DMS153 (cell line): Measurements from ENCODE around the gene LMX1A.

Source experiments
- DNase-seq: peaks from one replicate; lab custom pipeline; 2025; lab: John Stamatoyannopoulos, UW

Gene LMX1A

DNA sequence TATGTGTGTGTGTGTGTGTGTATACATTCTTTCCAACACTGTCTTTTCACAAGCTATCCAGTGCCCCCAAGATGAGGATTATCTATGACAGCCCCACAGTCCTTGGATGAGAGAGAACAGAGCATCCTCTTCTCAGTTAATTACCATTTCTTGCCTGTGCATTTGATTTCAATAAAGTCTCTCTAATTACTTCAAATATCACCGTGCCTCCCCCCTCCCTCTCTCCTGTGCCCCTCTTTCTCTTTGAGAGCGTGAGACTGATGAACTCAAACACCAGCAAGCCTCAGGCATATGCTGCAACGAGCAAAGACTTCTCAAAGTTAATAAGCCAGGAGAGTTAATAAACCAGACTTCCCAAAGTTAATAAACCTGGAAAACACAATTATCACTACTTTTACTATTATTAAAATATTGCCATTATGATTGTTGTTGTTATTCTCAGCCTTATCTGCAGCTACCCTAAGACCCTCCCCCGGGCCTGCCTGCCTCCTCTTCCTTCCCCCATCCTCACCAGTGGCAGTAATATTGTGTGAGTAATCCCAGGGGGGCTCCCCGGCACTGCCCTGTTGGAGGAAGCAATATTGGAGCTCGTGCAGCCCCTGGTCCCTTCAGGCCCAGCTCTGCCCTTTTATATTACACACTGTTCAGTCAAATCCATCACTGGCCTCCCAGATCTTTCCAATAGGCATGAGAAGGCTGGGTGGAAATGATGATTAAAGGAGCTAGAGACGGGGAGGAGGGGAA is 30.9 kb downstream of the LMX1A start:
- DNase-seq = no peak

DNA sequence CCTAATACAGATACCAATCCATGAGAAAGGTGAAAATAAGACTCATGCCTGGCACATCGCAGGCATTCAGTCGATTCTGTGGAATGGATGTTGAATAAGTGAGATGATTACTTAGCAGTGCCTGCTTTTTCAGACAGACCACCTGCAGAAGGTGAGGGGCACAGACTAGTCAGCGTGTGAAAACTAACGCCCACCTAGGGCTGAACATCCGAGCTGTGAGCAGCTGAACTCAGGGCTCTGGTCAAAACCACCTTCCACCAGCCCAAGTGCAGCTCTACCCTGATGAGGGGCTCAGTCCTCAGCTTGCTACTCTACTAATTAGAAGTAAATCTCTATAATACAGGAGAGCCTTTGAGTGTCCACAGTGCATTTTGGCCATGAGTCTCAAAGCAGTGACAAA is 32.5 kb downstream of the LMX1A start:
- DNase-seq = no peak

DNA sequence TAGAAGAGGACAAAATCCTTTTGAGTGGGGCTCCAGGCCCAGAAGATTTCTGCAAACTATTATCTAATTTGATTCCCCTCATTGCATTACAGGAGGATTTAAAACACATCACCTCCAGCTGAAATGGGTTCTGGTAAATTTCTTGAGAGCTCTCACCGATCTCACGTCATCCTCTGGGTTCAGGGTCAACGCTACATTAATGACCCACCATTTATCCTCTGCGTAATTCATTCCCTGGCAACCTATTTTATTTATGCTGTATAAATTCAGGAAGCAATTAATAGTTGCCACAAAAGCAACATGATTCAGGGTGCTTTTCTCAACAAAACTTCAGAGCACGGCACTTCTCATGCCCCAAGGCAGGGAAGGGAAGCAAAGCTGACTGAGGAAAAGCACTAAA is 38.9 kb downstream of the LMX1A start:
- no peak for DNase-seq

DNA sequence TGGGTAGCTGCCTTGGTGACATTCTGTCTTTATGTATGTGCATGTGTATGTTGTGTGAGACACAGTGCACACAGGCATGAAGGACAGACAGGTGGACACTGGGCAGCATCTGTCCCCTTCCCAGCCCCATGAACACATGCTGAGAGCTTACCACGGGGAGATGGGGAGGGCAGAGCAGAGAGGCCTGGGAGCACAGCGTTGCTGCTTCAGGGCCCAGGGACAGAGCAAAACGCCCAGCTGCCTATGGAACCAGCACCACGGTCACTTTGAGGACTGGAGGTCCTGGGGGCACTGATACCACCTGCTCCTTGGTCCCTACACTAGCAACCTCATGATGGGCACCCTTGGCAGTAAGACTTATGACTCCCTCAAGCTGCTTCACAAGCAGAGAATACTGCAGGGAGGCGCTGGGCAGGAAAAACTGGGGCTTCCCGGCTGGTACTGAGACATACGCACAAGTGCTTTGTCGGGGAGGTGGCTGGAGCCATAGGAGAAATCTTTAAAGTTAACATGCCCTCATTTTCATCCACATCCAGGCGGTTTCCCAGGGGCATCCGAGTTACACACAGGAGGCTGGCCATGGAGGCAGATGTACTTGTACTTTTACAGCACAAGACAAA is 40.3 kb downstream of the LMX1A start:
- no peak for DNase-seq

DNA sequence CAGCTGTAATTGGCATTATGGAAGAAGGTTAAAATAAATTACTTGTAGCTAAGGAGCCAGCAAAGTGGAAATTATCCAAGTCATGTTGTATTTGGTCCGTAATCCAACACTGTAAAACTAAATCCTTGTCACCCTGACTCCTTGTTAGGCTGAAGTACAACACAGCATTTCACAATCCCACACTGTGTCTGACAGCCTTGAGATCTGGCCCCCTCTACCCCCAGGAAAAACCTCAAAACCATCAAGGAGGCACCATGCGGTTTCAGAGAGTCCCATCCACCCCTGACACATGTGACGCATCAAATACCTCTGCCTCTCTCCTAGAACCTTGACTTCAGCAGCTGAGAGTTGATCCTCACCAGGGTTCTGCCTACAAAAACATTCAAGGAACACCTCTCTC is 41.0 kb downstream of the LMX1A start:
- DNase-seq = no peak

DNA sequence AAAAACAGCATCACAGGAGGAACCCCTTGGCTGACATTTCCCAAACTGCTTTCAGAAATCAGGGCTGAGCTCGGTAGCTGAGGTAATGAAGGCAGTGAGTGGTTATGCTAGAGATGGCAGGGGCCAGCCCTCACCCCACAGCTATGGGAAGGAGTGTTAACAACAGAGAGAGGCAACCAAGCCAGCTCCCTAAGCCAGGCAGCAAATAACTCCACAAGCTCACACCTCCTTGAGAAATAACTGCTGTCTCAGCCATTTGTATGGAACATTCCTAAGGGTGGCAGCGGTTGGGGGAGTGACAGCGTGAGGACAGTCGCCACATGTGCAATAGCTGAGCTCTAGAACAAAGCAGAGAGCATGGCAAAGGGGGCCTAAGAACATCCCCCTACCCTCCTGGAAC is 42.6 kb downstream of the LMX1A start:
- no peak for DNase-seq

DNA sequence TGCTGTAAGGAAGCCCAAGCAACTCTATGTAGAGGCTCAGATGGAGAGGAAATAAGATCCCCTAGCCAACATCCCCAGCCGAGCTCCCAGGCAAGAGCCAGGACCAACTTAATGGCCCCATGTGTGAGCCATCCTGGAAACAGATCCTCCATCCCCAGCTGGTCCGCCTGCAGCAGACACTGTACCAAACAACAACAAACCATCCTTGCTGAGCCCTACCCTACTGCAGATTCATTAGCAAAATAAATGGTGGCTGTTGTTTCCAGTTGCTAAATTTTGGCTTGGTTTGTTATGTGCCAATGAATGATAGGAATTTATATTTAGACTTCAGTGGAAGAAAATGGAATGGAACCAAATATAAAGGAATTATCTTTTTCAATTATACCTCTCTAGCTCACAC is 43.9 kb downstream of the LMX1A start:
- DNase-seq = no peak

DNA sequence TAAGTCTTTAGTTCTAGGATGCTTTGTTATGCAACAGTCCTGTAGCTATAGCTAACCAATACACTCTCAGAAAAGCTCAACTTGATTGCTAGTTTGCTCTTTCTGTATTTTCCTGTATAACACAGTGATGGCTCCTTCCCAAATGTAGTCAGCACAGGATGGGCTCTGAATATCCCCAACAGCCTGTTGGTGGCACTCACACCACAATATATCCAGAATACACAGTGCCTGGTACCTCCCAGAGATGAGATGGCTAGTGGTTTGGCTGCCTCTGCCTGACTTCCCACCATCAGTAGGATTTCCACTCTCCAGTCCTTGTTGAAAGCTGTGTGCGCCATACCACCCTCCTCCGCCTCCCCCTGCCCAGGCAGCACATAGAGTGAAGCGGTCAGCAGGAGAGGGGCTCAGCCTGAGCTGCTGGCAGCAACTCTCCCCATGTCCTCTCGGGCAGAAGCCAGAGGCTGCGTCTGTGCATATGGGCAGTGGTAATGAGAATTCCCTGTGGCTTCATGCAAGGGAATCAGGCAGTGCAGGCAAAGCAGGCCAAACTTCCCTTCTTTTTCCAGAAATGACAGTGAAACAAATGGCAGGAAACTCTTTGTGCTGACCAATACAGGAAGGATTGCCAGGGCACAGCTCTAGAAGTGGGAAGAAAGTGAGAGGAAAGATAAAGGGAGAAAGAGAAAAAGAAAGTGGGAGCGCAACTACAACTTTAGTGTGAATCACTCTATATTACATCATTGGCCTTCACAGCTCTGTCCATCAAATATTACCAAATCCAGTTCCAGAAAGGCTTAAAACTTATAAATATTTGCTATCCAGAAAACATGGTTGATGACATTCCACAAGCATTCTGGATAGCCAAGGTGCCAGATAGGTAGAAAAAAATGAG is 49.7 kb downstream of the LMX1A start:
- DNase-seq = no peak

DNA sequence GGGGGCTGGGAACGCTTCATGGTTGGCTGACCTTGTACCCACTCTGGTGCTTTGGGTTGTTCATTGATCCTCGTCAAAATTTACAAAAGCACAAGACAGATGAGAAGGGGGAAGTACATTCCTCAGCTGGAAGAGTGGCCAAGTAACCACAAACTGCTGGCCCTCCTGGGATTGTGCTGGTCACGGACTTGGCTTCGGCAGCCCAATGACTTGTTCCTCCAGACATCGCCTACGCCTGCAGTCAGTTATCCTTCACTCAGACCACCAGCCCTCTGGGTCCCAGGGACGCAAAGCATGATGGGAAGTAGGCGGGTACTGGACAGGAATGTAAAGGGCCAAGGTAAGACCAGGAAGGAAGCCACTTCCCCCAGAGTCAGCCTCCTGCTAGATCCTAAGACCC is 53.1 kb downstream of the LMX1A start:
- DNase-seq = no peak

DNA sequence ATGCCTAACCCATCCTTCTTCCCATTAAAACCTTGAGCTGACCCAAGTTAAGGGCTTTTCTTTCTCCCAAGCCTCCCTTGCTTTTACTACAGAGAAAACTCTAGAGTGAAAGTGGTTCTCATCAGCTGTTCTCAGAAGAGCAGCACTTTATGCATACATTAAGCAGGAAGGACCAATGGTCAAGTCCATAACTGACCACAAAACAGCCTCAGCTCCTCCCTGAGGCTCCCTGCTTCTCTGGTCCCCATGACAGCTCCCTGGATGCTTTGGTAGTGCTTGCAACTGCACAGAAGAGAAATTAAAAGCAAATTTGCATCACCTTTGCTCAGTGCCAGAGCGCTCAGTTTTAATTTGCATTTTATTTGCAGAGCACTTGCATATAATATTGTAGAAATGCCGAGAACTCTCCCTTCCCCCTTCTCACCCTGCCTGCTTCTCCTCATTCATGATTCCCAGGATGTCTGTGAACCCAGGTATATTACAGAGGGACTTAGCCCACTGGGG is 56.1 kb downstream of the LMX1A start:
- no peak for DNase-seq

DNA sequence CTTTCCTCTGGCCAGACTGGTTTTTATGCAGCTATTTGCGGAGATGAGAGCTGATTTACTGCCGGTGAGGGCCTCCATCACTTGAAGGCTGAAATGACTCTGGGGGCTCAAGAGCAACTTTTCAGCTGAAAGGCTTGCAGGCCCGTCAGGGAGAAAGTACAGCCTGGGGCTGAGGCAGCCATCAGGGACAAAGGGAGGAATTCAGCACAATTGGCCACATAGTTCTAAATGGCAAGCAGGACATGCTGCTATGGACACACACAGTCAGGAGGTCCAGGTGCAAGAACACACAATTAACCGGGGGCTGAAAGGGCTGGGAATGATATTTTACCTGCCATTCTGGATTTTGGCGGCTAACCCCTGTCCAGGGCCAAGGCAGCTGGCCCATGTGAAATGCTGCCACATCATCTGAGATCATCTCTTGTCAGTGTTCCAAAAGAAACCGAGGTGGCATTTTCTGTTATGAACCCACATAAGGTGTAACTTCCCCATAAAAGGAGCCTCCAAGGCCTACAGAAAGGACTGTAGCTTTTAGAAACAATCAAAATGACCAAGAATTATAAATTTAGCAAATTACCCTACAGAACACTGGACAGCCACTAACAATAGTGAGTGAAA is 58.2 kb downstream of the LMX1A start:
- peak; percentile 6 for DNase-seq

DNA sequence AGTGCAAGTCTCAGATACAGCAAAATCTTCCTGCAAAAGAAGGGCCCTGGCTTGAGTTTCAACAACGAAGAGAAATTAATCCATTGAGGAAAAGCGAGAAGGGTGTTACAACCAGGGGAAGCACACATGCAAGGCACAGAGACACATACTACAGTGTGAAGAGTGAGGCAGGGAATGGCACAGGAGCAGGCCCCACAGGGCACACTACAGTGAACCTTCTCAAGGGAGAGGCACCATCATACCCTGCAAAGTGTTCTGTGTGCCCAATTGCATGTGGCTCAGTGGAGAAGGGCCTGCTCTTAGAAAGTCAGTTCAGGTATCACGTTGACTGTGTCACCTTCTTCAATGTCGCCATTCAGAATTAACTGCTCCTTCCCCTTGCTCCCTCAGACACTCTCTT is 60.3 kb downstream of the LMX1A start:
- DNase-seq = no peak

DNA sequence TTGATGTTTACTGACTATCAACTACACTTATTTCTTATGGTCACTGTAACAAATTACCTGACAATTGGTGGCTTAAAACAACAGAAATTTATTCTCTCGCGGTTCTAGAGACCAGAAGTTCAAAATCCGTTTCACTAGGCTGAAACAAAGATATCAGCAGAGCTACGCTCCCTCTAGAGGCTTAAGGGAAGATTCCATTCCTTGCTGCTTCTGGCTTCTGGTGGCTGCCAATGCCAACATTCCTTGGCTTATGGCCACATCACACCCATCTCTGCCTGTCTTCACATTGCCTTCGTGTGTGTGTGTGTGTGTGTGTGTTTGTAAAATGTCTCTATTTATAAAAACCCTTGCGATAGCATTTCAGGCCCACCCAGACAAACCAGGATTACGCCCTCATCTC is 66.4 kb downstream of the LMX1A start:
- DNase-seq = no peak

DNA sequence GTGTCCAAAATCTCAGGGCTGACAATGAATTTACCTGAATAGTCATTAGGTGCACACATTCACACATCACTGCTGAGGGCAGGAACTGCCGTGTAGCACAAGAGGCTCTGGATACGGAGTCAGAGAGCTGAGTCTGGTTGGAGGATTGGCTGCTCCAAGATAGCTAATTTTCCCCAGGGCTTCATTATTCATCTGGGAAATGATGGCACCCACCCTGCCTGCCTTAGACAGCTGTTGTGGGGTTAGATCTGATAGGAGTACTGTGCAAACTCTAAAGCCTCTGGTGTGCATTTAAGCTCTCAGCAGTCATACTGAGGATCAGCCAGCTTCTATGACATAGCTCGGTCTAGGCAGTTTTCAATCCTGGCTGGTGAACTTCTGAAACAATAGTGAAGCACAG is 67.0 kb downstream of the LMX1A start:
- no peak for DNase-seq

DNA sequence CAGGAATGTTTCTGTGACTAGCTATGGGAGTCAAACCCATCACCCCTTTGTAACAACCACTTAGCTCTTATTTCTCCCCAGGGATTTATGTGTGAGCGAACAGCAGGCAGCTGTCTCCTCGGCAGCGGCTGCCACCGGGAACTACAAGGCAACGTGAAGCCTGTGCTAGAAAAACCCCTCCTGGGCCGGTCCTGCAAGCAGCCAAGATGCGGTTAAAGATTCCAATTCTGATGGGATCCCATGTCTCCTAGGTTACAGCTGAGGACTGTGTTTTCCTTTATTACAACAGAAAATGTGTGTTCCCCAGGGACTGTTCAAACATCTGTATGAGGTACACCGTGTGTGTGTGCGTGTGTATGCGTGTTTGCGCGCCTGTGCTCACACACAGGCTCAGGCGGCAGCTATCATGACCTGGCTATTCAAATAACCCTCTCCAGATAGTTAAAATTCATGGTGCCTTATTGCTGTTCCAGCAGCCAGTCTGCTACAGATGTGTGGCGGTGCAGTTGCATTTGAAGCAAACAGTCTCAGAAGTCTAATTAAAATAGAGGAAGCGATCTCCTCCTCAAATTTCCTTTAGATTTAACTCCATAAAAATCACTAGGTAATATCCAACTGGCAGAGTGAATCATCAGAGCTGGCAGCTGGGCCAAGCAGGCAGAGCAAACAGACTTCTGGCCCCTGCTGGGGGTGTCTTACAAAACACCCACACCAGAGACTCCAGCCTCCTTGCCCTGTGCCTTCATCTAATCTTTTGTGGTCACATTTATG is 68.0 kb downstream of the LMX1A start:
- DNase-seq = peak; percentile 92

DNA sequence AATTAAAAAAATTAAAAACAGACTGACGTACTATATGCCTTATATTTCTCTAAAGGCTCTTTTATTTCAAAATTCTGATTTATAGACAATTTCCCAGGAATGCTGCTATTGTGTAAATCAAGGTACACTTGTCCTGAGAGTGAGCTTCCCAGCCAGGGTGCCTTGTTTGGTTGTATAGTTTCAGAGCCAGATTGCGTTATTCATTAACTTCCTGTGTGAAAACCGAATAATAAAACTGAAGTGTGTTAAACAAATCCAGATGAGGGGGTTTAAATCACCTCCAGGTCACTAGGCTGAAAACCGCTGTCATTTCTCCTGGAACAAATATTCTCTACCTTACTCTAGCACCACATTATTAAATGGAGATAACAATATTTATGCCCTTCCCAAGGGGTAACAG is 68.7 kb downstream of the LMX1A start:
- DNase-seq = peak; percentile 59

DNA sequence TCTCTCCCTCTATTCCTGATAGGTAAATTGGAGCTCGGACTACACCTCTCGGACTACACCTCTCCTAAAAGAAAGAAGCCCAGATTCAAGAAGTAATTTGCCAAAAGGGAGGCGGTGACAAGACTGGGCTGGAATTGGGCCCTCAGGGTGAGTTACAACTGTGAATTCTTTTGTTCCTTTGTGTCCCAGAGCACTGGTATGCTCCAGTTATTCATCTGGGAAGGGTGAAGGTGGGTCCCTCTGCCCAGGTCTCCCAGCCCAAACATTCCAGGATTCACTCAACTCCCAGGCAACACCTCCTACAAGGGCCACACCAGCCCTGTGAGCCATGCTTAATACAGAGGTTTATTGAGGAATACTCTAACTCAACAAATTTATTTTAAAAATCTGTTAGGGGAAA is 69.2 kb downstream of the LMX1A start:
- no peak for DNase-seq

DNA sequence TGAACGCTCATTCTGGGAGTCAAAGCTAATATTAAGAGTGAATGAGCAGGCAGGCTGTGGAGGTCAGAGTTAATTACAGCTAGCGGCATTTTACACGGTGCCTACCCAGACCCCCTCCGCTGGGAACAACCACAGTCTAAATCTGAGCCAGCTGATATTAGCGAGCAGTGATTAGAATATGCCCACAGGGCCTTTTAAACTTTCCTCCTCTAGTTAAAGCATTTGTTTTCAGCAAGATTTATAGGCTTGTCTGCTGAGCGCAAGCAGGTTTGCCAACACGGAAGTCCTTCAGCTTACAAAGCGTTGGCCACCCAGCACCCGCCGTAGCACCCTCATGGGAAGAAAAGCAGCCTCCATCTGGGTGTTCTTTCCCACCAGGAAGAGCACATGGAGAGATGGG is 72.1 kb downstream of the LMX1A start:
- peak; percentile 96 for DNase-seq

DNA sequence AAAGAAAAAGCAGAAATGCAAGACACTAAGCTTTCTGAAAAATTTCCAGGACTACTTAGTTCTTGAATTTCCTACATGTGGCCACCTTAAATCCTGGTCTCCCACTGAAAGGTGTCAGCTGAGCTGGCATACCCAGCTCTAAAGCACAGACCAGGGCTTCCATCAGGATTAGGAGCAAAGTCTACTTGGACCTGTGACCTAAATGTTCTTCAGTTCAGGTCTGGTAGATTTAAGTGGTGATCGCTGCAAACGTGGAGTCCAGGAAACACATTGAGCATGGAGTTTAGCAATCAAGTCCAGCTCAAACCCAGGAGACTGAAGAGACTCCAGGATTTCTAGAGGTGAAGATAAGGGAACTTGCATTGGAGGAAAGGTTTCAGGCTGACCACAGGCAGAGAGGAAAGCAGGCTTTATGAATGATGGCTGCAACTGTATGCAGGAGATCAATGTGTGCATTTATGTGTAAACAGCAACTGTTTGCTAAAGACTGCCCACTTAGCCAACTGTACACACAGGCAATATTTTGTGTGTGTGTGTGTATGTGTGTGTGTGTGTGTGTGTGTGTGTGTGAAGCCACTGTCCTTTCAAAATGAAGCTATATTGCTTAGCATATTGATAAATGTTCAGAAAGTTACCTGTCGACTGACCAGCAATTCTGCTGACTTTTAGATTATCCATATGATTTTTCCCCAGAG is 75.2 kb downstream of the LMX1A start:
- no peak for DNase-seq

DNA sequence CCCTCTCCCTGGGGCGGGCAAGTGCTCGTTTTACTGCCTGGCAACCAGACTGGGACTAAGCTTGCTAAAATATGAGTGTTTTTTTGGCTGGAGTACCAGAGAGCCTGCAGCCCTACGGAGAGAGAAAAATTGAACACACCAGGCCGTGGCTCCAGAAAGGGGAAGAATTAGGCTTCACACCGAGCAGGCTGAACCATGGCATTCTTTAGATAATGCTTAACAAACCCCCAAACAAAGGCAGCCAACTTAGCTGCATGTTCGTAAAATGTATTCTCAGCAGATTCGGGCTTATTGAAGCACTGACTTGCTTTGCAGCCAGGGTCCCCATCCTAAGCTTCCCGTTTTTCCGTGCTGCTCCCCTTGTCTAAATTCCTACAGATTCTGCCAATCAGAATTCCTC is 76.6 kb downstream of the LMX1A start:
- no peak for DNase-seq

DNA sequence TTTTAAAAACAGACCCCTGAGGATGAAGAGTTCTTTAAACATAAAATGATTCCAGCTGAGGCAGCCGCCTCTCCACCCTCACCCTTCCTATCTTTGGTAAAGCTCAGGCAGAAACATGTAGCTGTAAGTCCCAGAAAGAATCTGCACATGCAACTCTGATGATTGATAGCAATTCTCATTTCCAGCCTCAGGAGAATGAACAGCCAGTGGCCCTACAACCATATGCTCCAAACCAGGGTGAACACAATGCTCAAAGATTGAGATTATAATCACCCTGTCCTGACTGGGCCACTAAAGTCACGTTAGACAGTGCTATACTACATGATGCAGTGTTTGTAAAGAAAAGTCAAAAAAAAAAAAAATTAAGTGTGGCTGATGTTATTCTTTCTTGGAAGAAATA is 80.2 kb downstream of the LMX1A start:
- DNase-seq = no peak
